Skin of body (tissue), 2 donors: ENCODE measurements around the gene CIAO3. TPM values are rescaled to one million over a fixed set of nuclear protein-coding genes. Genes with fewer than 3 reads are reported as not detected.
"Not testable (repeated sequence)": the region's sequence is repeated elsewhere in the genome, so short reads cannot be mapped to it uniquely, and the experiment has no call there.

Source experiments
- DNase-seq: peaks from one replicate; lab custom pipeline; 2025; lab: John Stamatoyannopoulos, UW
- total RNA-seq: library from RNA; depleted of rRNA; stranded (reverse); fragments of >200 nt; gene quantifications from one replicate; pipeline ENCODE4 v1.2.3, GENCODE V29; 2014

Gene CIAO3
- total RNA-seq, 1 donor from 2014 or later: 41.2 TPM

GRCh38 chr16:776298-776697 is 35.5 kb upstream of the CIAO3 start:
- not testable (repeated sequence) for DNase-seq

GRCh38 chr16:775236-775796 is 34.5 kb upstream of the CIAO3 start:
- DNase-seq: no peak

GRCh38 chr16:774086-775001 is 33.5 kb upstream of the CIAO3 start:
- no peak for DNase-seq

- no peak for DNase-seq
Observed at GRCh38 chr16:772959-773358, 32.2 kb upstream of the CIAO3 start.

DNA sequence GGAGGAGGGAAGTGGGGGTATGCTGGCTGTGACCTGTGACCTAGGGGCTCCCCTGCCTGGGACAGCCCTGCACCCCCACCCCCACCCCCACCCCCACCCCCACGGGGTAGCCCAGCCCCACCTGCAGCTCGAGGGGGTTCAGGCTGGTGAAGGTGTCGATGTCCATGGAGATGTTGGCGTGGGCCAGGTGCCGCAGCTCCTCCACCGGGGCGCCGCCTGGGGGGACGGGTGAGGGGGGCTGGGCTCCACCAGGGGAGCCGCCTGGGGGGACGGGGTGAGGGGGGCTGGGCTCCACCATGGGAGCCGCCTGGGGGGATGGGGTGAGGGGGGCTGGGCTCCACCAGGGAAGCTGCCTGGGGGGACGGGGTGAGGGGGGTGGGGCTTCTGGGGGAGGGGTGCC is 29.6 kb upstream of the CIAO3 start:
- no peak for DNase-seq

DNA sequence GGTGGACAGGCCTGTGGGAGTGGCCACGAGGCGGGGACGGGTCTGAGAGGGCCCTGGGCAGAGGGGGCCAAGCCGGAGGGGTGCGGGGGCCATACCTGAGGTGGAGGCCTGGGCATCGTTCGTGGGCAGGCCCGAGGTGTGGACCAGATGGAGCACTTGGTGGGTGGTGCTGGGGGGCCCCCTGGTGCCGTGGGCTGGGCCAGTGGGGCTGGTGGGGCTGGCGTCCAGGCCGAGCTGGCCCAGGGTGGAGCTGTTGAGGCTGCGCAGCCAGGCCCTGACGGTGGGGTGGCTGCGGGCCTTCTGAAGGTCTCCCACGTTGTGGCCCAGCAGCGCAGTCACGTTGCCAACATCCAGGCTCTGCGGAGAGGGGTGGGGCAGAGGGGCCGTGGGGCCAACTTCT is 29.1 kb upstream of the CIAO3 start:
- DNase-seq: no peak

- DNase-seq: no peak
Observed at GRCh38 chr16:769184-769784, 28.5 kb upstream of the CIAO3 start.

GRCh38 chr16:768428-768827 is 27.6 kb upstream of the CIAO3 start:
- no peak for DNase-seq

DNA sequence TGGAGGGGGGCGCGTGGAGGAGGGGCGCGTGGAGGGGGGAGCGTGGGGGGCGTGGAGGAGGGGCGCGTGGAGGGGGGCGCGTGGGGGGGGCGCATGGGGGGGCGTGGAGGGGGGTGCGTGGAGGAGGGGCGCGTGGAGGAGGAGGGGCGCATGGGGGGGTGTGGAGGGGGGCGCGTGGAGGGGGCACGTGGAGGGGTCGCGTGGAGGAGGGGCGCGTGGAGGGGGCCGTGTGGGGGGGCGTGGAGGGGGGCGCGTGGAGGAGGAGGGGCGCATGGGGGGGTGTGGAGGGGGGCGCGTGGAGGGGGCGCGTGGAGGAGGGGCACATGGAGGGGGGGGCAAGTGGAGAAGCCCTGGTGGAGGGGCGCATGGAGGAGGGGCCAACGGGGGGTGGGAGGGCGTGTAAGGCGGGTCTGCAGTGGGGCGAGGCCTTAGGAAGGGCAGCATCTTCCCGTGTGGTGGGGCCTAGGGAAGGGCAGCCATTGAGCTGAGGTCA is 27.0 kb upstream of the CIAO3 start:
- no peak for DNase-seq

GRCh38 chr16:766820-767640 is 26.2 kb upstream of the CIAO3 start:
- DNase-seq: no peak

- no peak for DNase-seq
Observed at GRCh38 chr16:766008-766819, 25.4 kb upstream of the CIAO3 start.

- no peak for DNase-seq
Observed at GRCh38 chr16:765488-765865, 24.7 kb upstream of the CIAO3 start.

DNA sequence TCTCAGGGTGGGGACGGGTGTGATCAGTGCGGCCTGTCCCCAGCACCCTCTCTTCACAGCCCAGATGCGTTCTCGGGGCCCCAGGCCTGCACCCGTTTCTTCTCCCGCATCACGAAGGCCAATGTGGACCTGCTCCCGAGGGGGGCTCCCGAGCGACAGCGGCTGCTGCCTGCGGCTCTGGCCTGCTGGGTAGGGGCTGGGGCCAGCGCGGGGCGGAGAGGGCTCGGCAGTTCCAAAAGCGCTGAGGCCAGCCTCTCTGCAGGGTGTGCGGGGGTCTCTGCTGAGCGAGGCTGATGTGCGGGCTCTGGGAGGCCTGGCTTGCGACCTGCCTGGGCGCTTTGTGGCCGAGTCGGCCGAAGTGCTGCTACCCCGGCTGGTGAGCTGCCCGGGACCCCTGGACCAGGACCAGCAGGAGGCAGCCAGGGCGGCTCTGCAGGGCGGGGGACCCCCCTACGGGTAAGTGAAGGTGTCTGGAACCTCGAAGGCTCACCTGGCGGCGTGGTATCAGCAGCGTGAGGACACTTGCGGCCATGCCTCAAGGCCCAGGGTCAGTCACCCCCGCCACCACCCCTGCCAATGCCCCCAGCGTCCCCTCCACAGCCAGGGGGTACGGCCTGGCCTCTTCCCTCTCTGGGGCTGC is 24.2 kb upstream of the CIAO3 start:
- no peak for DNase-seq

DNA sequence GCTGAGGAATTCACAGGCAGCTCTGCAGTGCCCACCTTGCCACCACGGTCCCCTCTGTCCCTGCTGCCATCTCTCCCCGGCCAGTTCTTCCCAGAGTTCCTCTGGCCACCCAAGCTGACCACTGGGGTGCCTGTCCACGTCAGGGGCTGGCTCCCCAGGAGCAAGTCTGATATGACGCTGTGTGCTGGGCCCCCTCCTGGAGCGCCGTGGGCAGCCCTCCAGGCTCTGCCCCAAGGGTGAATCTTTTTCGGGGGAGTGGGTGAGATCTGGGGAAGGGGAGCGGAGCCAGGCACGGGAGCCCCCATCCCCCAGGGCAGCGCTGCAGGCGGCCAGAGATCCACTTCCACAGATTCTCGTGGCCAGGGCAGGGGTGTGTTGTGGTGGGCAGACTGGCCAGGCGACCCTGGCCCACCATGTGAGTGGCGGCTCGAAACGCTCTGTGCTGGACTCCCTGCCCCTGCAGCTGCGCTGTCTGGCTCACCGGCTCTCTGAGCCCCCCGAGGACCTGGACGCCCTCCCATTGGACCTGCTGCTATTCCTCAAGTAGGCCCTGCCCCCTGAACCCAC is 23.5 kb upstream of the CIAO3 start:
- no peak for DNase-seq

- no peak for DNase-seq
Observed at GRCh38 chr16:763369-764183, 22.8 kb upstream of the CIAO3 start.

DNA sequence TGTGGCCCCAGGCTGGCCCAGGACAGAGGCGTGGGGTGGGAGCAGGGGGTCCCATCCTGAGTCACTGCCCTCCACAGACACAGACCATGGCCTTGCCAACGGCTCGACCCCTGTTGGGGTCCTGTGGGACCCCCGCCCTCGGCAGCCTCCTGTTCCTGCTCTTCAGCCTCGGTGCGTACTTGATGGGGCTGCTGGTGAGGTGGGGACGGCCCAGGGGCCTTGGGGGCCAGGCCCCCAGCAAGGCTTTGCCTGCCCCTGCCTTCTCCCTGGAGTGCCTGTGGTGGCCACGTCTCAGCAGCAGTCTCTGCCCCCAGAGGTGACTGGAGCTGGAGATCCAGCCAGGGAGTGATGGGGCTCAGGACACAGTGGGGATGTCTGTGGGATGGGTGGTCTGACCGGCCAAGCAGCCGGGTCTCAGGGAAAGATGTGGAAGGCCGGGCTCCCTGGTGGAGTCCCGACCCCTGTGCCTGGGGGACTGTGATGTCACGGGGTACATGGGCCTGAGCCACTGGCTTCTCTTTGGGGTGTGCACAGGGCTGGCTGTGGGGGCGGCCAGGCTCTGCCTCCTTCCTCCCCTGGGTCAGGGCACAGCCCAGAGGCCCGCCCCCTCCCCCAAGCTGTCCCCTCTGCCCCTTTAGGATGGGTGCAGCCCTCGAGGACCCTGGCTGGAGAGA is 21.9 kb upstream of the CIAO3 start:
- DNase-seq: no peak

DNA sequence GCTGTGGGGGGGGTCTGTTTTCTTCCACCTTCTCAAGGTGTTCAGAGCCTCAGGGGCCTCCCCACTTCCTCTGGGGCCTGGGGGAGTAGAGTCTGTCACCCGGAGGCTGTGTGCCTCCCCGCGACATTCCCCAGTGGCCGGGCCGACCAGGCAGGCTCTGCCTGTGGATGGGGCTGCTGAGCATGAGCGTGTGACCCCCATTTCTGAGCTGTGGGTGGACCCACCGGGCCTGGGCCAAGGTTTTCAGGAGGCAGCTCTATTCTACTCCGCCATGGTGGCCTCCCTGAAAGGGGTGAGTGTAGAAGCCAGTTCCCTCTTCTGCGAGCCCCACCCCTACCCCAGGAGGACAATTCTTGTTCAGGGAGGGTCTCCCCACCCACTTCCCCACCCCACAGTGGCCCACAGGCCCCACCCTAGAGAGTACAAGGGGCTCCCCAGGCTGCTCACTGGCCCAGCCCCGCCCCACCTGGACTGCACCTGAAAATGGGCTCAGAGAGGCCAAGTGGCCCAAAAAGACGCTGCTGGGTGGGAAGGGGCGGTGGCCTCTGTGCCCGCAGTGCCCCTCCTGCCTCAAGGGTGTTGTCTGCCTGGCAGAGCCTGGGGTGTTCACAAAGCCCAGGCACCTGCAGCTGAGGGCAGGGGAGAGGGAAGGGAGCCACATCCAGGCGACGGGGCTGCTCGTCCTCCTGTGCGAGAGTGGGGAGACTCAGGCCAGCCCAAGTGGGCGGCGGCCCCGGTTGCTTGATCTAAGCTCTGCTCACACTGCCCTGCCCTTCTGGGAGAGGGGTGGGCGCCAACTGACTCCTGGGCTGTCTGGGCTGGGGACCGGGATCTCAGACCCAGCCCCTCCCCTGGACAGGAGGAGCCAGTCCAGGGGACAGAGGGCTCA is 21.1 kb upstream of the CIAO3 start:
- no peak for DNase-seq
